ENCODE measurements around the gene KMT2E.

The KMT2E gene

GRCh38 chr7:105017657-105018365 lies 3.8 kb downstream of the KMT2E start:
- DNase-seq (ENCODE audit: extremely low read depth, low read depth): no peak
- peak overlapping the region; percentile 29; the same call in 1 of the 2 replicates for H3K4me3 ChIP-seq (replicated peaks; ENCODE audit: low read depth, low read length)
- no peak for TF ChIP-seq CTCF (IDR thresholded peaks at IDR 0.05; ENCODE audit: low read depth, low read length, missing control alignments)

- no peak for TF ChIP-seq CTCF (IDR thresholded peaks at IDR 0.05; ENCODE audit: low read depth, low read length, missing control alignments)
- H3K4me3 ChIP-seq (replicated peaks; ENCODE audit: low read depth, low read length): no peak overlapping the region
- no peak for DNase-seq (ENCODE audit: extremely low read depth, low read depth)
Measured at GRCh38 chr7:105019269-105019668, 5.3 kb downstream of the KMT2E start.

- TF ChIP-seq CTCF (IDR thresholded peaks at IDR 0.05; ENCODE audit: low read depth, low read length, missing control alignments): no peak
- H3K4me3 ChIP-seq (replicated peaks; ENCODE audit: low read depth, low read length): no peak overlapping the region
- no peak for DNase-seq (ENCODE audit: extremely low read depth, low read depth)
Measured at GRCh38 chr7:105020926-105021325, 6.9 kb downstream of the KMT2E start.

- no peak for TF ChIP-seq CTCF (IDR thresholded peaks at IDR 0.05; ENCODE audit: low read depth, low read length, missing control alignments)
- no peak for DNase-seq (ENCODE audit: extremely low read depth, low read depth)
- H3K4me3 ChIP-seq (replicated peaks; ENCODE audit: low read depth, low read length): no peak overlapping the region
Measured at GRCh38 chr7:105021352-105021751, 7.3 kb downstream of the KMT2E start.

GRCh38 chr7:105021967-105022366 lies 8.0 kb downstream of the KMT2E start:
- TF ChIP-seq CTCF (IDR thresholded peaks at IDR 0.05; ENCODE audit: low read depth, low read length, missing control alignments): no peak
- no peak for DNase-seq (ENCODE audit: extremely low read depth, low read depth)
- no peak overlapping the region for H3K4me3 ChIP-seq (replicated peaks; ENCODE audit: low read depth, low read length)

- DNase-seq (ENCODE audit: extremely low read depth, low read depth): no peak
- H3K4me3 ChIP-seq (replicated peaks; ENCODE audit: low read depth, low read length): no peak overlapping the region
- no peak for TF ChIP-seq CTCF (IDR thresholded peaks at IDR 0.05; ENCODE audit: low read depth, low read length, missing control alignments)
Measured at GRCh38 chr7:105022458-105022857, 8.5 kb downstream of the KMT2E start.

GRCh38 chr7:105024734-105025133 lies 10.7 kb downstream of the KMT2E start:
- H3K4me3 ChIP-seq (replicated peaks; ENCODE audit: low read depth, low read length): no peak overlapping the region
- TF ChIP-seq CTCF (IDR thresholded peaks at IDR 0.05; ENCODE audit: low read depth, low read length, missing control alignments): no peak
- peak; percentile 79 for DNase-seq (ENCODE audit: extremely low read depth, low read depth)
